GM13976 (cell line): ENCODE data around the gene IQGAP2.

Source experiments
- DNase-seq: peaks from one replicate; pipeline ENCODE4 v3.0.0; 2012; ENCODE audit warnings: low spot score
- in situ Hi-C: fragments of 300-500 bp; cut with MboI; formaldehyde crosslinking; loops from one replicate; pipeline ENCODE4 v1.12.0; 2022; ENCODE audit warnings: low sequenced_read_pairs, mixed read lengths, inconsistent platforms; ENCODE audit not compliant: unreplicated experiment
- TF ChIP-seq, protein P1 (sequence below): IDR thresholded peaks from 2 replicates; pipeline ENCODE4 v1.5.1; 2012; ENCODE audit warnings: borderline replicate concordance, mild to moderate bottlenecking; ENCODE audit not compliant: insufficient read depth; ENCODE audit errors: extremely low read depth, missing control alignments, control extremely low read depth

The IQGAP2 gene

DNA sequence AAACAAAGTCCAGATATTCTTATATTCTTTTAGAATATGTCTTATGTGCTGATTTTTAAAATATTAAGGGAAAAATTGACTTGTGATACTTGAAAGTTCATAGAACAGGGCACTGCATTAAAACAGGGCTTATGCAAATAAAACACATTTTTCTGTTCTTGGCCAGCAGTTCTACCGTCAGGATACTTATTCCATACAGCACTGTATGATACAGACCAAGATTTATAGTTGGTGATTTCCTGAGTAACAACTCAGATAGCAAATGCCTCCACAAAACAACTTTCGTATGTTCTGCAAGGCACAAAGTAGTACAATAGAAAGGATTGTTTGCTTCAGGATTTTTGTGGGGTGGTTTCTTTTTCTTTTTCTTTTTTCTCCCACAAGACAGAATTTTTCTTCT lies 150.2 kb downstream of the IQGAP2 start:
- TF ChIP-seq, protein P1, sequence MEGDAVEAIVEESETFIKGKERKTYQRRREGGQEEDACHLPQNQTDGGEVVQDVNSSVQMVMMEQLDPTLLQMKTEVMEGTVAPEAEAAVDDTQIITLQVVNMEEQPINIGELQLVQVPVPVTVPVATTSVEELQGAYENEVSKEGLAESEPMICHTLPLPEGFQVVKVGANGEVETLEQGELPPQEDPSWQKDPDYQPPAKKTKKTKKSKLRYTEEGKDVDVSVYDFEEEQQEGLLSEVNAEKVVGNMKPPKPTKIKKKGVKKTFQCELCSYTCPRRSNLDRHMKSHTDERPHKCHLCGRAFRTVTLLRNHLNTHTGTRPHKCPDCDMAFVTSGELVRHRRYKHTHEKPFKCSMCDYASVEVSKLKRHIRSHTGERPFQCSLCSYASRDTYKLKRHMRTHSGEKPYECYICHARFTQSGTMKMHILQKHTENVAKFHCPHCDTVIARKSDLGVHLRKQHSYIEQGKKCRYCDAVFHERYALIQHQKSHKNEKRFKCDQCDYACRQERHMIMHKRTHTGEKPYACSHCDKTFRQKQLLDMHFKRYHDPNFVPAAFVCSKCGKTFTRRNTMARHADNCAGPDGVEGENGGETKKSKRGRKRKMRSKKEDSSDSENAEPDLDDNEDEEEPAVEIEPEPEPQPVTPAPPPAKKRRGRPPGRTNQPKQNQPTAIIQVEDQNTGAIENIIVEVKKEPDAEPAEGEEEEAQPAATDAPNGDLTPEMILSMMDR: no peak
- no peak for DNase-seq
- in situ Hi-C loops: no loop called here

DNA sequence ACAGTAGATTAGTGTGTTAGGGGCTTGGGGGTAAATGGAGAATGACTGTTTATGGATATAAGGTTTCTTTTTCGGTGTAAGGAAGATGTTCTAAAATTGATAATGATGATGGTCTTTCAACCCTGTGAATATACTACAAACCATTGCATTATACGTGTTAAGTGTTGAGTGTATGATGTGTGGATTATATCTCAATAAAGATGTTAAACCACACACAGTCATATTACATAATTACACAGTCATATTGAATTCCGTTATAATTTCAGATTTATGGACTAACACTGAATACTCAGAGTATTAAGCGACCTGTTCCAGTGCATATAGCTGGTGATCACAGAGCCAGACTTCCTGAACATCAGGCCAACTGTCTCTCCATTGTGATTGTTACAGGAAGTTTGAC lies 152.0 kb downstream of the IQGAP2 start:
- DNase-seq: no peak
- in situ Hi-C loops: no loop called here
- TF ChIP-seq, protein P1: no peak

DNA sequence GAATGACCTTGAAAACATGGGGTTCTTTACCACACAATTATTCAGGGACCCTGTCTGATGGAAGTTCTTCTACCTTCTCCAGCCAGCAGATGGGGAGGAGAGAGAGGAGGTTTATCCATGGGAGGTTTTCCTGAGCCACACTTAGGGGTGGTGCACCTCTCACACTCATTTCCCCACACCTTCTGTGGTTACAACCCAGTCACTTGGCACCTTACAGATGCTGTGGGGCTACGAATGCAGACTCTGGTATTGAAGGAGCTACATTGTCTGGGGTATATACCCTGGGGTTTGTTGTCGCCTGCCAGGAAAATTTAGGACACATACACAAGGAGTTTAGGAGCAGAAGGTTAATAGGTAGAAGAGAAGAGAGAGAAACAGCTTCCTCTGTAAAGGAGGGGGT lies 152.6 kb downstream of the IQGAP2 start:
- no peak for DNase-seq
- in situ Hi-C loops: no loop called here
- TF ChIP-seq, protein P1: no peak

- peak; percentile 79 for DNase-seq
- TF ChIP-seq, protein P1: no peak
- in situ Hi-C loops: no loop called here
These were observed 153.6 kb downstream of the IQGAP2 start for GRCh38 chr5:76556511-76557221.

- TF ChIP-seq, protein P1: no peak
These were observed 158.1 kb downstream of the IQGAP2 start for GRCh38 chr5:76560952-76561891.

DNA sequence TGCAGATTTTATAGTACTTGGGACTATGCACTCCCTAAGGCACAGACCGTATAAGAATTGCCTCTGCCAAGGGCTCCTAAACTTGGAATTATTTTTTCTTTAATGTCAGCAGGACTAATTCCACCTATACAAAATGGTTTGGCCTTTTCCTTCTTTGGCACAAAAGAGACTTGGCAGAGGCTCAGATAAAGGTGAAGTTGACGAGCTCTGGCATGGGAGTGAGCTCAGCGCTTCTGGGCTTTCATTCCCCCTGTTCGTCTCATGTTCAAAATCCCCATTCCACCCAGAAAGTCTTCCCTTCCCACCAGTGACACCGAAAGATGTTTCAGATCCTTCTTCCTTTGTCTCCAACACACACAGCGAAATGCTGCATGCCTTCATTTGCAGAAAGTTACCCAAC lies 158.9 kb downstream of the IQGAP2 start:
- in situ Hi-C loops: no loop called here
- no peak for DNase-seq
- TF ChIP-seq, protein P1: no peak

More at GRCh38 chr5:76560952-76561891, 158.1 kb downstream of the IQGAP2 start:
- no peak for DNase-seq
- in situ Hi-C loops: no loop called here
